HG03520 (cell line): ENCODE measurements around the gene TP53I3.
"Not testable (repeated sequence)": the region's sequence is repeated elsewhere in the genome, so short reads cannot be mapped to it uniquely, and the experiment has no call there.

Experiments used
- ATAC-seq: cut with Tn5 transposase; IDR thresholded peaks from one replicate; pipeline ENCODE4 v1.9.1; 2021; ENCODE audit warnings: mild to moderate bottlenecking, moderate library complexity; ENCODE audit not compliant: unreplicated experiment

The TP53I3 gene

DNA sequence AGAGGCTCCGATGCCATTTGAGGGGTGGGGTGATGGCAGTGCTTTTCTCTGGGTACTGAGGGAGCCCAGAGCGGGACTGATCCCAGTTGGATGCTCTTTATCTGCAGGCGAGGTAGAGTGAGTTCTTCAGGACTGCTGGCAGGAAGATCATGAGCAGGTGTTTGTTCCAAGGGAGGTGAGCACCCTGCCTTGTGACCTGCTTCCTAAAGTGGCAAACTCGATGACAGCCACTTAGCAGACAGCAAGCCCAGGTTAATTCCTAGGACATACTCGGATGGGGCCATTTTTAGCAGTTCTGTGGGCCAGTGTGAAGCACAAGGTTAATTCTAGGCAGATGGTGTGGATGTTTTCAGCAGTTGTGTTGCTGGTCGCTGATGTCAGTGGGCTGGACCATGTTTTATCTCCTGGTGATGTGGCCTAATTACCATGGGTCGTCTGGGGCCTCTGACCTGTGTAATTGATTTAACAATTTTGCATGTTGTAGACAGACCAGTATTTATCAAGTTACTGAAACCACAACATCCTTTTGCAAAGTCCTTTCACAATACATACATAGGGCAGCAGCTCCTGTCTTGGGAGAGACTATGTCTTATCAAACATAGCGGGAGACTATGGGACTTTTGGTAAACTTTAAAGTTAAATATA is 30.1 kb downstream of the TP53I3 start:
- no peak for ATAC-seq

DNA sequence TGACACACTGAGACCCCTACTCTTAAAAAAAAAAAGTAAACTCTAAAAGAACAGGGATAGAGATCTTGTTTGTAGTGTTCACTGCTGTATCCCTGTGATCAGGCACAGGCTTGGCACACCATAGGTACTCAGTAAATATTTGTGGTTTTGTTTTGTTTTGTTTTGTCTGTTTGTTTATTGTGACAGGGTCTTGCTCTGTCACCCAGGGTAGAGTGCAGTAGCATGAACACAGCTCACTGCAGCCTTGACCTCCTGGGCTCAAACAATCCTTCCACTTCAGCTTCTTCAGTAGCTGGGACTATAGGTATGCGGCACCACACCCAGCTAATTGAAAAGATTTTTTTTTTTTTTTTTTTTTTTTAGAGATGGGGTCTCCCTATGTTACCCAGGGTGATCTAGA is 31.7 kb downstream of the TP53I3 start:
- ATAC-seq, result no peak

DNA sequence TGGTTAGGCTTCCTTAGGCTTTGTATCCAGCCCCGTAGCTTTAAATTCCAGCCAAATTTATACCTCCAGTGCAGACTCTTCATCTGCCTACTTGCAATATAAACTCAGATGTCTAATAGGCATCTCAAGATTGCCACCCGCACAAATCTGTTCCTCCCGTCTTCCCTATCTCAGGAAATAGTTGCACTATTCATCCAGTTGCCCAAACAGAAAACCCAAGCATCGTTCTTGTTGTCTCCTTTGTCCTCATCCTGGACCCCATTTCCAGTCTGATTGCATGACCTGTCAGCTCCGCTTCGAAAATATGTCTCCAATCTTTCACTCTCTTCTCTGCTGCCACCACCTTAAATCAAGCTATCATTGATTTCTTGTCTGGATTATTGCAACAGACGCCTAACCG is 32.8 kb downstream of the TP53I3 start:
- no peak for ATAC-seq

GRCh38 chr2:24050041-24050979 is 34.3 kb downstream of the TP53I3 start:
- no peak for ATAC-seq

DNA sequence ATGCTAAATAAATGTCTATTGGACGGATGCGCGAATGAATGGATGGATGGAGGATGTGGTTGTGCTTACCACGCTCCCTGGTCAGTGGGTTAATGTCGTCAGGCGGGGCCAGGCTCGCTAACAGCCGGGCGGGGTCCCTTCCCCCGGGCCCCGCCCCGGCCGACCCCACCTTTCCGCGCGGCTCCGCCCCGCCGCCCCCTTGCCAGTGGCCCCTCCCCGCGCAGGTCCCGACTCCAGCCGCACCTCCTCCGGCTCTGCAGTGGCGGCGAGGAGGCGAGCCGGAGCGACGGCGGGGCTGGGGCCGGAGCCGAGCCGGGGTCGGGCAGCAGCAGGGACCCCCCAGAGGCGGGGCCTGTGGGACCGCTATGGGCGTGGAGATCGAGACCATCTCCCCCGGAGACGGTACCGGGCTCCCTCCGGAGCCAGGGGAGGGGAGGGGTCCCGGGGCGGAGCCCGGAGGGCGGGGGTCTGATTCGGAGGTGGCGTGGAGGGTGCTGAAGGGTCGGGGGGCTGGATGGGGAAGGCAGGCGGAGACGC is 35.1 kb downstream of the TP53I3 start, which contains the start of gene FKBP1B:
Gene FKBP1B, plus strand, starts transcription at position 257 of the 537 bp plus-strand sequence. Its CDS starts 109 bp downstream, at position 366.
- no peak for ATAC-seq

DNA sequence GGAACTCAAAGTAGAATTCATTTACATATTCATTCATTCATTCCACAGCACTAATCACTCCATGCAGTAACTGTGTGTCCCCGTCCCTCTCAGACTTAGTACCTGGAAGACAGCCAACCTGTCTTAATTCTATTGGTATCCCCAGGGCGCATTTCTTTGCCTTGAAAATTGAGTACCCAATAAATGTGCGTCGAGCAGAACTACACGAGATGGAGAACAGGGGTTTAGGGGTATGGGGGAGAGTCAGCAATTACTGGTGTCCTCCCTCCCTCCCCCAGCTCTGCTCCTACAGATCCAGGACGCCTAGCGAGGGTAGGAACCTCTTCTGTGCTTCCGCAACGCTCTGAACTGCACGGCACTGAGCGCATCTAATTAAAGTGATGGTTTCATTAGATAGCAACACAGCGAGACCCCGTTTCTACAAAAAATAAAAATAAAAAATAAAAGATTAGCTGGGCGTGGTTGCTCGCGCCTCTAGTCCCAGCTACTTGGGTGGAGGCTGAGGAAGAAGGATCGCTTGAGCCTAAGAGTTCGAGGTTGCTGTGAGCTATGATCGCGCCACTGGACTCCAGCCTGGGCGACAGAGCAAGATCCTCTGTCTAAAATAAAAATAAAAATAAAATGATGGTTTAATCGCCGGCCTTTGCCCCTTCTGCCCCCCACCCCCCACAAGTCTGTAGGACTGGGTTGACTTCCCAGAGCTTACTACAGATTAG is 35.7 kb downstream of the TP53I3 start:
- ATAC-seq, result no peak

- ATAC-seq, result no peak
Measured at GRCh38 chr2:24047703-24048033, 37.0 kb downstream of the TP53I3 start.

DNA sequence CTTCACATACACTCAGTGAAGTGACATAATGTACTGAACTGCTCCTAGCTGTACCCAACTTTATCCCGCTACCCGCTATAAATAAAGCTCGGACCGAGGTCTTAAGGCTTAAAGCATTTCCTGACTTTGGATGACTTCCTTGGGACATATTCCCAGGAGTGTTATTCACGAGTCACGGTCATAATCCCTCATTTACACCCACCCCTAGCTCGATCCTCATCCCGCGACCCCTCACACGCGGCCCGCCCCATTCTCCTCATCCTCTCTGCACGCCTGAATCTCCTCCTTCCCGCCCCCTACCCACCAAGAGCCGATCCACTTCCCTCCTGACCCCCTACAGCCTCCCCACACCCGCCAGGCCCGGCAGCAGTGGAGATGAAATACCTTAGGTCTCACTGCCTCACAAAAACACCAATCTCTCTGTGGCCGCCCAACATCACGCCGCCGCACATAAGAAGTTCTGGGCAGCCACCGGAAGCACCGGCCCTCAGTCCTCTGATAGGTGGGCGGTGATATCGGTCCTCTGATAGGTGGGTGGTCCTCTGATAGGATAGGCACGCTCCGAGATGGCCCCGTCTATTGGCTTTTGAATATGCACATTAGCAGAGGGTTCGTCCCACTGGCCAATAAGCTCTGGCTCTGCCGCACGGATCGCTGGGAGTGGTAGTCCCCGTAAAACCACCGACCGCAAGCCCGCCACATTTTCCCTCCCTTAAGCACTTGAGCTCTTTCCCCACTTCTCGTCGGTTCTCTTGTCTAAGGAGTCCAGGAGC is 37.5 kb downstream of the TP53I3 start, which contains the start of gene WDCP:
Gene WDCP, minus strand, starts transcription at position 462 of the 773 bp plus-strand sequence. CDS start 7,897 bp downstream, outside the sequence.
- ATAC-seq, result peak; percentile 99

- no peak for ATAC-seq
Measured at GRCh38 chr2:24046599-24046929, 38.1 kb downstream of the TP53I3 start.

DNA sequence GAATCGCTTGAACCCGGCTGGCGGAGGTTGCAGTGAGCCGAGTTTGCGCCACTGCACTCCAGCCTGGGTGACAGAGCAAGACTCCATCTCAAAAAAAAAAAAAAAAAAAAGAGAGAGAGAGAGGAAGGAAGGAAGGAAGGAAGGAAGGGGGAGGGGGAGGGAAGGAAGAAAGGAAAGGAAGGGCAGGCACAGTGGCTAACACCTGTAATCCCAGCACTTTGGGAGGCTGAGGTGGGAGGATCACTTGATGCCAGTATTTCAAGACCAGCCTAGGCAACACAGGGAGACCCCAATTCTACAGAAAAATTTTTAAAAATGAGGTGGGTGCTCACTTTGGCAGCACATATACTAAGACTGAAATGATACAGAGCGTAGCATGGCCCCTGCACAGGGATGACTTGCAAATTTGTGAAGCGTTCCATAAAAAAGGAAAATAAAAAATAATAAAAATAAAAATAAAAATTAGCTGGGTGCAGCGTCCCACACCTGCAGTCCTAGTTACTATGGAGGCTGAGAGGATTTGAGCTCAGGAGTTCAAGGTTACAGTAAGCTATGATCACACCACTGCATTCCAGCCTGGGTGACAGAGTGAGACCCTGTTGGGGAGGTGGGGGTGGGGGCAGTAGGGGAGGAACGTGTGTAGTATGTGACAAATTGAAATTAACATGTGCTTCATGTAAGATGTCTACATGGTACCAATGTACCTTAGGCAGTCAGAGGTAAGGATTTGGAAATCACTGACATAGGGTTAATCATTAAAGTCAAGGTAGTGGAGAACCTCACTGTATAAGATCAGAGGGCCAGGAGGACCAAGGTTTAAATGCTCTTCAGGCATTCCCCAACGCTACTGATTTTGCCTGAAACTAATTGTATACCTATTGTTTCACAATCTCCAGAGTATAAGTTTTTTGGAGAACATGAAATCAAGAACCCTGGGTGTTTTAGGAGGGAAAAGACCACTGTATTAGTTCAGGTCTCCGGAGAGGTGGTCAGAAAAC is 38.8 kb downstream of the TP53I3 start:
- no peak for ATAC-seq

- not testable (repeated sequence) for ATAC-seq
Measured at GRCh38 chr2:24043133-24043532, 41.5 kb downstream of the TP53I3 start.

DNA sequence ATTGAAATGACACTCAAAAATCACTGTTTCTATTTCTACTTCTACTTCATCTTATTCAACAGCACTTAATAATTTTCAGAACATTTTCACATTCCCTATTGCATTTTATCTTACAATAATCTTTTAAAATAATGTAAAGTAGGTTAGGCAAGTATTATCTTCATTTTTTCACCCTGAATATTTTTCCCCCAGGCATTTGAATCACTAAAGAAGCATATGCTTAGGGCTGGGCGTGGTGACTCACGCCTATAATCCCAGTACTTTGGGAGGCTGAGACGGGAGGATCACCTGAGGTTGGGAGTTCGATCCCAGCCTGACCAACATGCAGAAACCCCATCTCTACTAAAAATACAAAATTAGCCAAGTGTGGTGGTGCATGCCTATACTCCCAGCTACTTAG is 44.1 kb downstream of the TP53I3 start:
- ATAC-seq, result no peak

GRCh38 chr2:24038786-24039499 is 45.7 kb downstream of the TP53I3 start:
- no peak for ATAC-seq
